Measurements from ENCODE around the gene TGDS. TPM values are rescaled to one million over a fixed set of nuclear protein-coding genes. Genes with fewer than 3 reads are reported as not detected.
"Not testable (repeated sequence)": the region's sequence is repeated elsewhere in the genome, so short reads cannot be mapped to it uniquely, and the experiment has no call there.

TGDS gene
- total and polyA plus RNA-seq, 2 experiments from 2014 or later = 8.6 to 21.5 TPM

GRCh38 chr13:94636942-94637578 lies 41.1 kb upstream of the TGDS start:
- H3K4me1 ChIP-seq (ENCODE audit: insufficient read depth) = peaks cover 10% of the 10 kb centered on the region
- H3K27me3 ChIP-seq = no peaks in the 10 kb centered on the region
- no peaks in the 10 kb centered on the region for H3K9me3 ChIP-seq (ENCODE audit: low read depth)
- H3K27ac ChIP-seq = no peak overlapping the region
- no peak overlapping the region for H2AFZ ChIP-seq
- TF ChIP-seq CTCF (IDR thresholded peaks at IDR 0.05; ENCODE audit: poor library complexity) (no peak), EZH2 (IDR thresholded peaks at IDR 0.05; ENCODE audit: borderline replicate concordance) (no peak), EZH2phosphoT487 (IDR thresholded peaks at IDR 0.05; ENCODE audit: low read depth, severe bottlenecking, unreplicated experiment) (no peak)
- no peak overlapping the region for H3K4me3 ChIP-seq
- no peaks in the 10 kb centered on the region for H4K20me1 ChIP-seq (ENCODE audit: insufficient read depth, poor library complexity, severe bottlenecking)
- no peak overlapping the region for H3K4me2 ChIP-seq
- no peak for DNase-seq (ENCODE audit: low spot score)
- H3K79me2 ChIP-seq = no peaks in the 10 kb centered on the region
- WGBS (ENCODE audit: low lambda C conversion rate, missing lambda C conversion rate) = 94% methylated on average over 1 of the region's 1 CpG
- no peaks in the 10 kb centered on the region for H3K9me2 ChIP-seq (replicated peaks; ENCODE audit: insufficient read depth)
- H3K36me3 ChIP-seq (replicated peaks; ENCODE audit: insufficient read depth, low read depth) = no peaks in the 10 kb centered on the region

GRCh38 chr13:94636096-94636495 lies 40.1 kb upstream of the TGDS start:
- 92% methylated on average over 5 of the region's 5 CpGs for WGBS (ENCODE audit: low lambda C conversion rate, missing lambda C conversion rate)
- H2AFZ ChIP-seq; DNase-seq (ENCODE audit: low spot score); H3K4me2 ChIP-seq; H3K36me3 ChIP-seq (replicated peaks; ENCODE audit: insufficient read depth, low read depth); H3K4me3 ChIP-seq; H3K4me1 ChIP-seq (ENCODE audit: insufficient read depth); H3K27ac ChIP-seq; H3K27me3 ChIP-seq; H3K79me2 ChIP-seq; H4K20me1 ChIP-seq (ENCODE audit: insufficient read depth, poor library complexity, severe bottlenecking); H3K9me3 ChIP-seq (ENCODE audit: low read depth); H3K9me2 ChIP-seq (replicated peaks; ENCODE audit: insufficient read depth): not testable (repeated sequence)

- Histone ChIP-seq H3K36me3 (replicated peaks; ENCODE audit: insufficient read depth, low read depth) (no peaks in the 10 kb centered on the region), H3K9me3 (ENCODE audit: low read depth) (no peaks in the 10 kb centered on the region), H3K4me1 (ENCODE audit: insufficient read depth) (no peaks in the 10 kb centered on the region), H3K9me2 (replicated peaks; ENCODE audit: insufficient read depth) (no peaks in the 10 kb centered on the region), H3K4me3 (no peak overlapping the region), H4K20me1 (ENCODE audit: insufficient read depth, poor library complexity, severe bottlenecking) (no peaks in the 10 kb centered on the region), H3K4me2 (no peak overlapping the region), H3K27me3 (no peaks in the 10 kb centered on the region), H3K27ac (no peak overlapping the region), H2AFZ (no peak overlapping the region), H3K79me2 (no peaks in the 10 kb centered on the region)
- 94% methylated on average over 3 of the region's 3 CpGs for WGBS (ENCODE audit: low lambda C conversion rate, missing lambda C conversion rate)
- TF ChIP-seq EZH2phosphoT487 (IDR thresholded peaks at IDR 0.05; ENCODE audit: low read depth, severe bottlenecking, unreplicated experiment) (no peak), CTCF (IDR thresholded peaks at IDR 0.05; ENCODE audit: poor library complexity) (no peak), EZH2 (IDR thresholded peaks at IDR 0.05; ENCODE audit: borderline replicate concordance) (no peak)
- no peak for DNase-seq (ENCODE audit: low spot score)
Observed at GRCh38 chr13:94632226-94632980, 36.5 kb upstream of the TGDS start.

- no peak for DNase-seq (ENCODE audit: low spot score)
- Histone ChIP-seq H4K20me1 (ENCODE audit: insufficient read depth, poor library complexity, severe bottlenecking) (no peaks in the 10 kb centered on the region), H3K4me1 (ENCODE audit: insufficient read depth) (no peaks in the 10 kb centered on the region), H3K27ac (no peak overlapping the region), H3K4me2 (no peak overlapping the region), H3K79me2 (no peaks in the 10 kb centered on the region), H3K4me3 (no peak overlapping the region), H3K27me3 (no peaks in the 10 kb centered on the region), H2AFZ (no peak overlapping the region), H3K36me3 (replicated peaks; ENCODE audit: insufficient read depth, low read depth) (no peaks in the 10 kb centered on the region), H3K9me3 (ENCODE audit: low read depth) (no peaks in the 10 kb centered on the region), H3K9me2 (replicated peaks; ENCODE audit: insufficient read depth) (no peaks in the 10 kb centered on the region)
- 98% methylated on average over 2 of the region's 2 CpGs for WGBS (ENCODE audit: low lambda C conversion rate, missing lambda C conversion rate)
- no peak for TF ChIP-seq CTCF (IDR thresholded peaks at IDR 0.05; ENCODE audit: poor library complexity)
- TF ChIP-seq EZH2phosphoT487 (IDR thresholded peaks at IDR 0.05; ENCODE audit: low read depth, severe bottlenecking, unreplicated experiment) = no peak
- no peak for TF ChIP-seq EZH2 (IDR thresholded peaks at IDR 0.05; ENCODE audit: borderline replicate concordance)
Observed at GRCh38 chr13:94630858-94631257, 34.9 kb upstream of the TGDS start.

All from hepatocyte (in vitro differentiated cells).